NCI-H1930 (cell line): ENCODE data around the gene LRMDA.
"Not testable (repeated sequence)": the region's sequence is repeated elsewhere in the genome, so short reads cannot be mapped to it uniquely, and the experiment has no call there.

ENCODE experiments used
- DNase-seq, 2 experiments: peaks; one replicate each; lab custom pipeline; 2025; lab: John Stamatoyannopoulos, UW

Gene LRMDA

GRCh38 chr10:75508239-75508813 lies 76.9 kb downstream of the LRMDA start:
- DNase-seq, result no peak

GRCh38 chr10:75508814-75509306 lies 77.4 kb downstream of the LRMDA start:
- DNase-seq, result no peak

GRCh38 chr10:75509706-75510105 lies 78.3 kb downstream of the LRMDA start:
- no peak for DNase-seq

- no peak for DNase-seq
Observed at GRCh38 chr10:75511011-75511410, 79.6 kb downstream of the LRMDA start.

- no peak for DNase-seq
Observed at GRCh38 chr10:75512203-75512933, 80.9 kb downstream of the LRMDA start.

- DNase-seq, result no peak
Observed at GRCh38 chr10:75513292-75513885, 82.0 kb downstream of the LRMDA start.

GRCh38 chr10:75514830-75515229 lies 83.4 kb downstream of the LRMDA start:
- no peak for DNase-seq

- not testable (repeated sequence) for DNase-seq
Observed at GRCh38 chr10:75516154-75516553, 84.7 kb downstream of the LRMDA start.

- DNase-seq, result not testable (repeated sequence)
Observed at GRCh38 chr10:75519213-75519612, 87.8 kb downstream of the LRMDA start.

GRCh38 chr10:75521194-75521829 lies 89.9 kb downstream of the LRMDA start:
- DNase-seq, result not testable (repeated sequence)

GRCh38 chr10:75525067-75525466 lies 93.6 kb downstream of the LRMDA start:
- DNase-seq, result no peak

GRCh38 chr10:75525646-75526045 lies 94.2 kb downstream of the LRMDA start:
- DNase-seq, result no peak

GRCh38 chr10:75527542-75527941 lies 96.1 kb downstream of the LRMDA start:
- DNase-seq, result no peak

- no peak for DNase-seq
Observed at GRCh38 chr10:75528392-75528791, 97.0 kb downstream of the LRMDA start.

- no peak for DNase-seq
Observed at GRCh38 chr10:75530299-75530698, 98.9 kb downstream of the LRMDA start.

- no peak for DNase-seq
Observed at GRCh38 chr10:75531571-75532031, 100.2 kb downstream of the LRMDA start.

GRCh38 chr10:75532253-75532924 lies 101.0 kb downstream of the LRMDA start:
- DNase-seq, result no peak

- DNase-seq, result no peak
Observed at GRCh38 chr10:75538144-75538543, 106.7 kb downstream of the LRMDA start.

- no peak for DNase-seq
Observed at GRCh38 chr10:75538765-75539164, 107.3 kb downstream of the LRMDA start.

GRCh38 chr10:75540357-75540966 lies 109.0 kb downstream of the LRMDA start:
- DNase-seq, result no peak

GRCh38 chr10:75540981-75541380 lies 109.6 kb downstream of the LRMDA start:
- DNase-seq, result no peak

- DNase-seq, result no peak
Observed at GRCh38 chr10:75541411-75541810, 110.0 kb downstream of the LRMDA start.
